Gastroesophageal sphincter (tissue), 4 donors: ENCODE results near the gene LOXHD1. TPM values are rescaled to one million over a fixed set of nuclear protein-coding genes. Genes with fewer than 3 reads are reported as not detected.

Experiments used
- ATAC-seq: fragments of 150-250 bp; one replicate; pipeline ENCODE4 v1.9.1; 2016; ENCODE audit warnings: mild to moderate bottlenecking, moderate library complexity
- H3K27ac ChIP-seq, 4 donors: fragments of 200-600 bp; sonication (generic) in 3 of 4; 1 replicate in 3 of 4; 2 replicates in 1 of 4; pipeline ENCODE4 v1.5.1; 2016 to 2019
- H3K27me3 ChIP-seq: fragments of 200-600 bp; sonication (generic); one replicate; pipeline ENCODE4 v1.5.1; 2019
- H3K36me3 ChIP-seq, 2 donors: fragments of 200-600 bp; sonication (generic); one replicate each; pipeline ENCODE4 v1.5.1; 2019; ENCODE audit warnings: control low read depth in 1 of 2
- H3K4me1 ChIP-seq, 3 donors: fragments of 200-600 bp; sonication (generic); 1 replicate in 2 of 3; 2 replicates in 1 of 3; pipeline ENCODE4 v1.5.1; 2016 to 2019; ENCODE audit warnings: control low read depth in 2 of 3
- H3K4me3 ChIP-seq, 2 donors: fragments of 200-600 bp; sonication (generic); one replicate each; pipeline ENCODE4 v1.5.1; 2019; ENCODE audit warnings: mild to moderate bottlenecking in 1 of 2, moderate library complexity in 1 of 2
- H3K9me3 ChIP-seq, 3 donors: fragments of 200-600 bp; sonication (generic); one replicate each; pipeline ENCODE4 v1.5.1; 2017 to 2019; ENCODE audit warnings: control low read depth in 2 of 3
- EP300 ChIP-seq: sonication (generic); formaldehyde crosslinking; IDR thresholded peaks from one replicate; pipeline ENCODE4 v1.6.1; 2017; ENCODE audit warnings: antibody characterized with exemption, mild to moderate bottlenecking
- POLR2A ChIP-seq, 2 donors: fragments of 450-650 bp; IDR thresholded peaks; one replicate each; pipeline ENCODE4 v1.6.1; 2017; ENCODE audit warnings: antibody characterized with exemption in 2 of 2, mild to moderate bottlenecking in 2 of 2, moderate library complexity in 1 of 2
- POLR2AphosphoS5 ChIP-seq: sonication (generic); formaldehyde crosslinking; IDR thresholded peaks from one replicate; pipeline ENCODE4 v1.6.1; 2017; ENCODE audit warnings: antibody characterized with exemption
- WGBS, 2 donors: methylation state at CpG; one replicate each; pipeline ENCODE4 v1.1.5; 2018; ENCODE audit warnings: low coverage in 1 of 2; 5-methylcytosine and 5-hydroxymethylcytosine counted together
- total RNA-seq, 4 donors: library from RNA; depleted of rRNA; stranded (reverse); fragments of >200 nt; gene quantifications; one replicate each; pipeline ENCODE4 v1.1.0, GENCODE V29; 2016
- TF ChIP-seq, protein P1 (sequence below), 4 experiments: fragments of 200-600 bp in 2 of 4; fragments of 450-650 bp in 2 of 4; sonication (generic) in 1 of 4; IDR thresholded peaks; one replicate each; pipeline ENCODE4 v1.5.1; 2017 to 2019; ENCODE audit warnings: antibody characterized with exemption in 4 of 4, mild to moderate bottlenecking in 2 of 4, moderate library complexity in 2 of 4

LOXHD1 gene
- total RNA-seq, 4 donors from 2014 or later, result 0.15 to 0.27 TPM; not detected in 2

GRCh38 chr18:46447792-46448191, 209.2 kb downstream of the LOXHD1 start:
- Histone ChIP-seq H3K9me3 (peaks cover 0 to 19% (median 0%) of the 10 kb centered on the region in 3 donors), H3K4me3 (no peak overlapping the region), H3K27me3 (no peaks in the 10 kb centered on the region), H3K4me1 (no peaks in the 10 kb centered on the region), H3K27ac (no peak overlapping the region), H3K36me3 (peaks cover 0 to 13% of the 10 kb centered on the region in 2 donors)
- TF ChIP-seq POLR2A (IDR thresholded peaks at IDR 0.05) (no peak), EP300 (no peak), POLR2AphosphoS5 (no peak)
- no peak for ATAC-seq
- 92 to 95% methylated on average over 2 to 5 of the region's 5 CpGs for WGBS, 2 donors

- WGBS, 2 donors, result 83 to 100% methylated on average over 2 to 4 of the region's 4 CpGs
- Histone ChIP-seq H3K36me3 (peaks cover 0 to 13% of the 10 kb centered on the region in 2 donors), H3K27ac (no peak overlapping the region), H3K9me3 (peaks cover 0 to 21% (median 0%) of the 10 kb centered on the region in 3 donors), H3K4me1 (no peaks in the 10 kb centered on the region), H3K4me3 (no peak overlapping the region), H3K27me3 (no peaks in the 10 kb centered on the region)
- no peak for ATAC-seq
- TF ChIP-seq, protein P1, sequence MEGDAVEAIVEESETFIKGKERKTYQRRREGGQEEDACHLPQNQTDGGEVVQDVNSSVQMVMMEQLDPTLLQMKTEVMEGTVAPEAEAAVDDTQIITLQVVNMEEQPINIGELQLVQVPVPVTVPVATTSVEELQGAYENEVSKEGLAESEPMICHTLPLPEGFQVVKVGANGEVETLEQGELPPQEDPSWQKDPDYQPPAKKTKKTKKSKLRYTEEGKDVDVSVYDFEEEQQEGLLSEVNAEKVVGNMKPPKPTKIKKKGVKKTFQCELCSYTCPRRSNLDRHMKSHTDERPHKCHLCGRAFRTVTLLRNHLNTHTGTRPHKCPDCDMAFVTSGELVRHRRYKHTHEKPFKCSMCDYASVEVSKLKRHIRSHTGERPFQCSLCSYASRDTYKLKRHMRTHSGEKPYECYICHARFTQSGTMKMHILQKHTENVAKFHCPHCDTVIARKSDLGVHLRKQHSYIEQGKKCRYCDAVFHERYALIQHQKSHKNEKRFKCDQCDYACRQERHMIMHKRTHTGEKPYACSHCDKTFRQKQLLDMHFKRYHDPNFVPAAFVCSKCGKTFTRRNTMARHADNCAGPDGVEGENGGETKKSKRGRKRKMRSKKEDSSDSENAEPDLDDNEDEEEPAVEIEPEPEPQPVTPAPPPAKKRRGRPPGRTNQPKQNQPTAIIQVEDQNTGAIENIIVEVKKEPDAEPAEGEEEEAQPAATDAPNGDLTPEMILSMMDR (IDR thresholded peaks at IDR 0.05), result no peak
- TF ChIP-seq EP300, result no peak
Measured at GRCh38 chr18:46447323-46447722, 209.7 kb downstream of the LOXHD1 start.

- Histone ChIP-seq H3K4me3 (no peak overlapping the region), H3K36me3 (peaks cover 0 to 8% of the 10 kb centered on the region in 2 donors), H3K4me1 (no peaks in the 10 kb centered on the region), H3K9me3 (peaks cover 0 to 12% (median 0%) of the 10 kb centered on the region in 3 donors), H3K27me3 (no peaks in the 10 kb centered on the region), H3K27ac (no peak overlapping the region)
- no peak for ATAC-seq
- no peak for TF ChIP-seq EP300
- TF ChIP-seq, protein P1 (IDR thresholded peaks at IDR 0.05), result no peak
- TF ChIP-seq POLR2AphosphoS5, result no peak
- TF ChIP-seq POLR2A (IDR thresholded peaks at IDR 0.05), result no peak
- WGBS, 2 donors, result 91 to 100% methylated on average over 2 to 3 of the region's 3 CpGs
Measured at GRCh38 chr18:46445522-46446313, 211.3 kb downstream of the LOXHD1 start.

DNA sequence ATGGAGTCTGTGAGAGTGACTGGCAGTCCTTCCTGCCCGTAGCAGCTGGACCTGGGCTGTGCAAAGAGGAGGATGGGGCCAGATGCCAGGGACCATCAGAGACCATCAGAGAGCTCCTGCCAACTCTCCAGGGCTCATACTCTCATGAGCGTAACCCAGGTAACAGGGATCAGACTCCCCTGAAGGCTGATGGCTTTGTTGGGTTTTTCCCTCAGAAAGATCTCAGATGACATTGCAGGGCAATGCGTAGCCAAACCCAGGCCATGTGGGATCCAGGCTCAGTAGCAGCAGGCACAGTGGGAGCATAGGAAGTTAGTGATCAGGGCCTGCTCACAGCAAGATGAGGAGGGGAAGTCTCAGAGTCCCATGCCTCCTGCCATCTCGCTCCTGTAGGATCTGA, 218.0 kb downstream of the LOXHD1 start:
- no CpG with 5 or more reads among the region's 4 CpGs for WGBS, 2 donors
- Histone ChIP-seq H3K27me3 (no peaks in the 10 kb centered on the region), H3K4me3 (no peak overlapping the region), H3K36me3 (no peaks in the 10 kb centered on the region), H3K9me3 (peaks cover 0 to 4% (median 0%) of the 10 kb centered on the region in 3 donors), H3K27ac (no peak overlapping the region), H3K4me1 (no peaks in the 10 kb centered on the region)
- TF ChIP-seq POLR2AphosphoS5 (no peak), EP300 (no peak), POLR2A (IDR thresholded peaks at IDR 0.05) (no peak)
- TF ChIP-seq, protein P1 (IDR thresholded peaks at IDR 0.05), result no peak
- ATAC-seq, result no peak

- ATAC-seq, result no peak
- H3K4me1 ChIP-seq, result no peaks in the 10 kb centered on the region
- no peak overlapping the region for H3K27ac ChIP-seq
- 97% methylated on average over 5 of the region's 5 CpGs; no CpG with 5 or more reads in 1 of the 2 donors for WGBS, 2 donors
- no peaks in the 10 kb centered on the region for H3K36me3 ChIP-seq
- H3K4me3 ChIP-seq, result no peak overlapping the region
- no peak for TF ChIP-seq EP300
- TF ChIP-seq, protein P1 (IDR thresholded peaks at IDR 0.05), result no peak
- H3K9me3 ChIP-seq, result no peaks in the 10 kb centered on the region
- peaks cover 5% of the 10 kb centered on the region for H3K27me3 ChIP-seq
Measured at GRCh38 chr18:46437061-46437460, 220.0 kb downstream of the LOXHD1 start.
